GM19193 (cell line): ENCODE measurements around the gene CRYL1.

ENCODE experiments used
- POLR2A ChIP-seq: IDR thresholded peaks from 4 replicates; pipeline ENCODE4 v1.6.1; 2011; ENCODE audit not compliant: insufficient read depth, insufficient read length; ENCODE audit errors: extremely low read depth

CRYL1 gene

DNA sequence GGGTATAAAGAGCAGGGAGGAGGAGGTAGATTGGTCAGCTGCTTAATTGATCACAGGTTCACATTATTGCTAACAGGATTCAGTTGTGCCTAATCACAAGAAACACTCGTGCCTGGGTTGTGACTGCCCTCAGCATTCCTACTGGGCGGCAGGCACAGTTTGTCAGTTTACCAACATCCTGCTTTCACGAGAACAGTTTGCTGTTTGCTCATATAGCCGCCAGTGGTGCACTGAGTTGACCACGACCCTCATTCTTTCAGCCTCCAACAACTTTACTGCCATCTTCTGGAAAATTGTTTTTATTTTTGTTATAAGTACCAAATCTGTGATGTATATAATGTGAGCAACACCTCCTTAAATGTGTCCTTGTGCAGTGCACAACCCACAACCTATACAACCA lies 25.1 kb upstream of the CRYL1 start:
- TF ChIP-seq POLR2A = no peak

DNA sequence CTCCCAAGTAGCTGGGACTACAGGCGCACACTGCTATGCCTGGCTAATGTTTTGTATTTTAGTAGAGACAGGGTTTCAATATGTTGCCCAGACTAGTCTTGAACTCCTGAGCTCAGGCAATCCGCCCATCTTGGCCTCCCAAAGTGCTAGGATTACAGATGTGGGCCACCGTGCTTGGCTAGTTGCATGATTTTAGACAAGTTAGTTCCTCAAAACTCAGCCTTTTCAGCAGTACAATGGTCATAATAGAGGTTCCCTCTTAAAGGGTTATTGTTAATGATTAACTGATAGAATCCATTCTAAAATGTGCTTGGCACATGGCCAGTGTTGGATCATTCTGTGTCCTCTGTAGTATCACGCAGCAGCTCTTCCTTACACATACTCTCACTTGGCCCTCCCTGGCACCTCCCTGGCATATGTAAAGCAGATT lies 21.8 kb upstream of the CRYL1 start:
- no peak for TF ChIP-seq POLR2A

DNA sequence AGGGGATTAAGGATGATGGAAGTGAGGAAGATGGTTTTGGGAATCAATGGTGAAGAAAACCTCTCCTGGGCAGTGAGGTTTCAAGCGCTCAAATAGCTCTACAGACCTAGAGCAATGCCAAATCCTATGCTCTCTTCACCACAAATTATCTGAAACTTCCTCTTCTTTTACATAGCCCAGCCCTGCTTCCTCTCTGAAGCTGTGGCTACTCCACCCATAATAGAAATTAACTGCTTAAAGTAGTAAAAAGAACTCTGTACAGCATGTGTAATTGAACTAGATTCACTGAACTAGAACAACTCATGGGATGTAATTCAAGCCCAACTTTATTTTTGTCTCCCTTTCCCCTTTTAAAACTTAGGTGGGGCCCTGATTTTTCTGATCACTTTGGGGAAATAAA lies 20.9 kb upstream of the CRYL1 start:
- TF ChIP-seq POLR2A = no peak

DNA sequence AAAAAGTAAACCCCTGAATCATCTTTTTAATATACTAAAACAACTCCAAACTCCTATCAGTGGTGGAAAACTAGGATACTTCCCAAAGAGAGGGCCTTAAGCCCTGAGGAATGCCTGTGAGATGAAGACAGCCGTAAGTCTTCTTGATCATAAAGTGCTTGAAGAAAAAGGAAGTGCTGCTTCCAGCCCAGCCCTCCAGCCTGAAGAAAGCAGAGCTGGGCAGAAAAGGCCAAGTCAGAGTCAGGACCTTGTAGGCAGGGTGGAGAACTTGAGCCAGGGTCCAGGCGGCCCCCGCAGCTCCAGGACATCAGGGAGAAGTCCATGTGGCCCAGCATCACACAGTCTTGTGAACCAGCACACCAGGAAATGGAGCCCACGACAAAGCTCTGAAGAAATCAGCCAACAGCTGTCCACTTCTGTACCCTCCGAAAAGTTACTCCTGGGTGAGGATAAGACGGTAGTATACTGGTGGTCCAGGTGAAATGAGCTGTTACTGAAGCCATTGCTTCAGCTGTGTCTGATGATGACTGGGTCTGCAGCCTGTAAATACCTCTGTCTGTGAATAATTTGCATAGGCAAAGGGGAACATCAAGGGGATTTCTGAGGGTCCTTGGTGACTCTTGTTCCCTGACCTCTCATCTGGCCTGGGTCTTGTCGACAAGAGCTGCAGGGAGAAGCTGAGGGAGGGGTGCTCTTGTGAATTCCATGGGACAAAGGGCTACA lies 18.7 kb upstream of the CRYL1 start:
- TF ChIP-seq POLR2A = peak; percentile 39

DNA sequence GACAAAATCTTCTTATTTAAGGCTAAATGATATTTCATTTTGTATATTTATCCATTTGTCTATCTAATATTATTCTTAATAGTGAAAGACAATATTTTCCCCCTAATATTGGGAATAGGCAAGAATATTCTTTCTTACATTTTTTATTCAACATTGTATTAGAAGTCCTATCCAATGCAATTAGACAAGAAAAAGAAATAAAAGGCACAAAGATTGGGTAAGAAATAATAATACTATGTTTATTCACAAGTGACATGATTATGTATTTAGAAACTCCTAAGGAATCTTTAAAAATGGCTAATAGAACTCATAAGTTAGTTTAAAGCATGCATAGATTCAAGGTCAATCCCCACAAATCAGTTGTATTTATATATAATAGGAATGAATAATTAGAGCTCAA lies 11.3 kb upstream of the CRYL1 start:
- no peak for TF ChIP-seq POLR2A

- TF ChIP-seq POLR2A = no peak
Observed at GRCh38 chr13:20534038-20534608, 8.5 kb upstream of the CRYL1 start.

GRCh38 chr13:20528452-20528851 lies 2.8 kb upstream of the CRYL1 start:
- TF ChIP-seq POLR2A = no peak

DNA sequence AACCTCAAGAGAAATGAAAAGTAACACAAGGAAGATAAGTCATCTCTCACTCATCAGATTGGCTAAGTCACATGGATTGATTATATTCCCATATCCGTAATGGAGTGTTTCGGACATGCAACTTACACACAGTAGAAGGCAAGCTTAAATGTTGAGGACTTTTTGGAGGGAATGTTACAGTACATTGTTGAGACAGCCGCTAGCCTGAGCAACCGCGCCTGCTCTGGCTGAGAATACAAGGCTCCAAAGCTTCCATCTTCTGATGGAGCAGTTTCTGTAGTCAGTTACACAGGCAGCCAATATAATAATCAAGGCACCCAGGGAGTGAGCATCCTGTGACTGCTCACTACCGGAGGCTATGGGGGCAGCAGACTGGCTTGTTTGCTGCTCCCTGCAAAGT lies 1.0 kb upstream of the CRYL1 start:
- TF ChIP-seq POLR2A = no peak

- TF ChIP-seq POLR2A = no peak
Observed at GRCh38 chr13:20525144-20525600, 485 bp downstream of the CRYL1 start.

- TF ChIP-seq POLR2A = no peak
Observed at GRCh38 chr13:20521364-20522115, 4.1 kb downstream of the CRYL1 start.

GRCh38 chr13:20519875-20520274 lies 5.8 kb downstream of the CRYL1 start:
- TF ChIP-seq POLR2A = no peak

GRCh38 chr13:20518660-20519100 lies 7.0 kb downstream of the CRYL1 start:
- TF ChIP-seq POLR2A = no peak

GRCh38 chr13:20514866-20515265 lies 10.8 kb downstream of the CRYL1 start:
- TF ChIP-seq POLR2A = no peak

DNA sequence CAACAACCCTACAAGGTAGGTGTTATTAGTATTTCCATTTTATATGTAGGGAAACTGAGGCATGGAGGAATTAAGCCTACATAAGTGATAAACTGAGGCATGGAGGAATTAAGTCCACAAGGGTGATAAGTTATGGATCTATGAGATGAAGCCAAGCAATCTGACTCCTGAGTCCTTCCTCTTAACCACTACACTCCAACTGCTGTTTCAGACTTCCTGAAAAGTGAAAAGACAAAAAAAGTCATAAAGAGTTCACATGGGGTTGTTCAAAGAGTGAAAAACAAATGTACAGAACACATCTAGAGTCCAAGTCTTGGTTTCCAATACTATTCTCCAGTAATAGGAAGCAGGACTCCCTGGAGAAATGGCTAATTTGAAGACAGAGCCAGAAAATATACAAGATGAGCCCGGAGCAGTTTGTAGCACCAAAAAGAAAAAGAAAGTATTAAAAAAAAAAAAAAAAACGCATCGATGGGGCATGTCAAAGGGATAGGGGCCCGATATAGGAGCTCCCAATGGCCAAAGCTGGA lies 12.1 kb downstream of the CRYL1 start:
- TF ChIP-seq POLR2A = no peak

GRCh38 chr13:20512042-20512683 lies 13.5 kb downstream of the CRYL1 start:
- no peak for TF ChIP-seq POLR2A
